H1 (cell line): ENCODE results near the gene NQO2. TPM values are rescaled to one million over a fixed set of nuclear protein-coding genes. Genes with fewer than 3 reads are reported as not detected.

Experiments
- CTCF ChIA-PET: fragments of 300-600 bp; sonication (Branson Sonifier 250); formaldehyde crosslinking; loops from one replicate; lab custom pipeline; 2021; ENCODE audit not compliant: partially characterized antibody; lab: Charles Lee
- POLR2A ChIA-PET: fragments of 300-600 bp; sonication (Branson Sonifier 250); formaldehyde crosslinking; loops from one replicate; lab custom pipeline; 2021; ENCODE audit warnings: inconsistent platforms; ENCODE audit not compliant: partially characterized antibody; lab: Charles Lee
- DNase-seq, 2 experiments: peaks; one replicate each; pipeline versions ENCODE4 v3.0.0 to v3.0.0-alpha.2; 2010 to 2022; ENCODE audit warnings: low spot score in 2 of 2, low read depth in 1 of 2, mixed read lengths in 1 of 2
- FAIRE-seq: peaks from 2 replicates; lab custom pipeline; 2011; peaks lifted over from hg19 to GRCh38; lab: Jason Lieb, UNC
- H2AFZ ChIP-seq: 2 replicates; pipeline ENCODE4 v1.8.1; 2012; ENCODE audit warnings: low read length, inconsistent platforms
- H2AK5ac ChIP-seq: 2 replicates; pipeline ENCODE4 v1.6.1; 2013; ENCODE audit warnings: low read depth, low read length
- H2BK120ac ChIP-seq: replicated peaks from 2 replicates; pipeline ENCODE3; 2013; ENCODE audit warnings: low read depth, low read length, inconsistent platforms
- H2BK12ac ChIP-seq: 2 replicates; pipeline ENCODE4 v1.6.1; 2013; ENCODE audit warnings: low read depth, low read length
- H2BK15ac ChIP-seq: 2 replicates; pipeline ENCODE4 v1.6.1; 2013; ENCODE audit warnings: low read length
- H2BK20ac ChIP-seq: 2 replicates; pipeline ENCODE4 v1.6.1; 2013; ENCODE audit warnings: low read length
- H2BK5ac ChIP-seq: 2 replicates; pipeline ENCODE4 v1.6.1; 2013; ENCODE audit warnings: low read depth, low read length
- H3K14ac ChIP-seq: 2 replicates; pipeline ENCODE4 v1.6.1; 2013; ENCODE audit warnings: inconsistent platforms; ENCODE audit not compliant: insufficient read length
- H3K18ac ChIP-seq: 2 replicates; pipeline ENCODE4 v1.6.1; 2013; ENCODE audit warnings: low read length; ENCODE audit errors: extremely low read depth
- H3K23ac ChIP-seq: 2 replicates; pipeline ENCODE4 v1.6.1; 2013; ENCODE audit warnings: inconsistent platforms; ENCODE audit not compliant: insufficient read length
- H3K23me2 ChIP-seq: 2 replicates; pipeline ENCODE4 v1.6.1; 2013; ENCODE audit warnings: low read depth, low read length
- H3K27ac ChIP-seq: 2 replicates; pipeline ENCODE4 v1.6.1; 2011; ENCODE audit warnings: low read depth, low read length, inconsistent platforms
- H3K27me3 ChIP-seq, 4 experiments: replicated peaks in 1 of 4; 1 replicate in 1 of 4; 2 replicates in 3 of 4; pipeline versions ENCODE4 v1.6.1 to v1.8.1; 2011 to 2013; ENCODE audit warnings: low read length in 3 of 4, mild to moderate bottlenecking in 3 of 4, inconsistent platforms in 2 of 4, mixed read lengths in 2 of 4, moderate library complexity in 1 of 4; ENCODE audit not compliant: control insufficient read depth in 3 of 4, insufficient read depth in 3 of 4; ENCODE audit errors: extremely low read depth in 1 of 4
- H3K36me3 ChIP-seq, 4 experiments: 2 replicates each; pipeline versions ENCODE4 v1.6.1 to v1.8.1; 2011 to 2013; ENCODE audit warnings: mild to moderate bottlenecking in 4 of 4, low read length in 3 of 4, moderate library complexity in 2 of 4, control low read depth in 1 of 4, inconsistent platforms in 1 of 4; ENCODE audit not compliant: insufficient read depth in 4 of 4, control insufficient read depth in 2 of 4
- H3K4ac ChIP-seq: replicated peaks from 2 replicates; pipeline ENCODE3; 2013; ENCODE audit warnings: low read length, low read depth, mixed read lengths, inconsistent platforms; ENCODE audit not compliant: insufficient read length
- H3K4me1 ChIP-seq, 4 experiments: replicated peaks in 1 of 4; 1 replicate in 1 of 4; 2 replicates in 3 of 4; pipeline versions ENCODE4 v1.6.1 to v1.8.1; 2011 to 2013; ENCODE audit warnings: low read length in 3 of 4, inconsistent platforms in 2 of 4, mixed read lengths in 1 of 4; ENCODE audit not compliant: insufficient read depth in 4 of 4, control insufficient read depth in 3 of 4
- H3K4me2 ChIP-seq, 2 experiments: 2 replicates each; pipeline versions ENCODE4 v1.6.1 to v1.8.1; 2011 to 2013; ENCODE audit warnings: low read depth in 2 of 2, low read length in 2 of 2, control low read depth in 1 of 2, inconsistent platforms in 1 of 2, mild to moderate bottlenecking in 1 of 2; ENCODE audit not compliant: insufficient read depth in 1 of 2
- H3K4me3 ChIP-seq, 4 experiments: fragments of 200-600, 300-600 bp in 1 of 4; sonication (generic), shearing (Covaris generic), sonication (Bioruptor Twin) in 1 of 4; 2 replicates each; pipeline versions ENCODE4 v1.5.1 to v1.8.1; 2011 to 2016; ENCODE audit warnings: low read length in 4 of 4, low read depth in 3 of 4, control low read depth in 2 of 4, inconsistent platforms in 2 of 4, mild to moderate bottlenecking in 2 of 4, mixed read lengths in 1 of 4, moderate library complexity in 1 of 4; ENCODE audit not compliant: insufficient read depth in 2 of 4; ENCODE audit errors: extremely low read depth in 1 of 4
- H3K56ac ChIP-seq: replicated peaks from 2 replicates; pipeline ENCODE3; 2013; ENCODE audit warnings: low read depth, mild to moderate bottlenecking, mixed read lengths, low read length, inconsistent platforms; ENCODE audit not compliant: insufficient read length
- H3K79me1 ChIP-seq: 2 replicates; pipeline ENCODE4 v1.6.1; 2013; ENCODE audit warnings: low read depth, low read length, control low read depth
- H3K79me2 ChIP-seq, 2 experiments: 2 replicates each; pipeline versions ENCODE4 v1.6.1 to v1.8.1; 2012 to 2013; ENCODE audit warnings: low read length in 2 of 2, mild to moderate bottlenecking in 2 of 2, inconsistent platforms in 1 of 2; ENCODE audit not compliant: insufficient read depth in 2 of 2, control insufficient read depth in 1 of 2
- H3K9ac ChIP-seq, 4 experiments: replicated peaks in 1 of 4; 1 replicate in 1 of 4; 2 replicates in 3 of 4; pipeline versions ENCODE4 v1.6.1 to v1.8.1; 2011 to 2013; ENCODE audit warnings: low read depth in 3 of 4, low read length in 3 of 4, control low read depth in 2 of 4, mild to moderate bottlenecking in 2 of 4, moderate library complexity in 2 of 4, inconsistent platforms in 1 of 4; ENCODE audit errors: extremely low read depth in 1 of 4
- H3K9me3 ChIP-seq, 2 experiments: 2 replicates each; pipeline versions ENCODE4 v1.6.1 to v1.8.1; 2012 to 2013; ENCODE audit warnings: mild to moderate bottlenecking in 2 of 2, moderate library complexity in 2 of 2, control low read depth in 1 of 2, inconsistent platforms in 1 of 2, low read depth in 1 of 2, low read length in 1 of 2, mixed read lengths in 1 of 2; ENCODE audit not compliant: insufficient read depth in 2 of 2
- H4K20me1 ChIP-seq, 2 experiments: replicated peaks in 1 of 2; 2 replicates each; pipeline versions ENCODE3 to v1.8.1; 2011 to 2013; ENCODE audit warnings: inconsistent platforms in 2 of 2, low read length in 2 of 2, mild to moderate bottlenecking in 1 of 2; ENCODE audit not compliant: insufficient read depth in 2 of 2, control insufficient read depth in 1 of 2
- H4K5ac ChIP-seq: 2 replicates; pipeline ENCODE4 v1.6.1; 2013; ENCODE audit warnings: low read length, low read depth, mixed read lengths, inconsistent platforms; ENCODE audit not compliant: insufficient read length
- H4K8ac ChIP-seq: 2 replicates; pipeline ENCODE4 v1.8.0; 2013; ENCODE audit warnings: mild to moderate bottlenecking, moderate library complexity, low read length, inconsistent platforms; ENCODE audit not compliant: insufficient read depth; ENCODE audit errors: extremely low read depth
- H4K91ac ChIP-seq: replicated peaks from 2 replicates; pipeline ENCODE3; 2013; ENCODE audit warnings: low read length, mixed read lengths, inconsistent platforms; ENCODE audit not compliant: insufficient read length
- WGBS, 2 experiments: shearing (Covaris generic) in 1 of 2; methylation state at CpG; one replicate each; pipeline versions ENCODE4 v1.1.6 to v1.1.7; 2013 to 2015; ENCODE audit warnings: low lambda C conversion rate in 2 of 2, mixed read lengths in 2 of 2, inconsistent platforms in 1 of 2, low coverage in 1 of 2, missing lambda C conversion rate in 1 of 2; ENCODE audit not compliant: insufficient replicate concordance in 2 of 2, insufficient coverage in 1 of 2, insufficient read length in 1 of 2; ENCODE audit errors: extremely low coverage in 1 of 2, missing lambda C conversion rate in 1 of 2; 5-methylcytosine and 5-hydroxymethylcytosine counted together
- polyA plus RNA-seq, 7 experiments: library from polyadenylated mRNA; depleted of rRNA in 3 of 7; stranded (reverse) in 5 of 7; unstranded in 2 of 7; fragments of >200 nt in 5 of 7; fragments of 200-250 nt in 2 of 7; gene quantifications; 1 replicate in 5 of 7; 2 replicates in 1 of 7; 4 replicates in 1 of 7; pipeline versions ENCODE4 v1.2.1 to v1.2.3, GENCODE V29; 2011 to 2013; ENCODE audit warnings: missing spikeins in 2 of 7, mixed read lengths in 2 of 7
- total RNA-seq: library from RNA; stranded (reverse); fragmentation: NEBNext Ultra II Directional; extraction: Animal tissue kit (Norgen Biotek cat#: 25700); gene quantifications from 2 replicates; pipeline ENCODE4 v1.2.1, GENCODE V29; 2021

The NQO2 gene
- total and polyA plus RNA-seq, 2 of the 8 experiments (the other 6 are each of a cell fraction or from before 2014, with no cell fraction given), result 135 to 168 TPM

GRCh38 chr6:2960935-2961334, 38.8 kb upstream of the NQO2 start:
- ChIA-PET POLR2A (interaction anchor here (0.8 to 2.0 kb wide), 2 partner anchors 11 to 28 kb away, joined by 4 to 10 read pairs; no protein-coding TSS in a partner anchor), CTCF (interaction anchor here (1.0 to 2.0 kb wide), 4 partner anchors 9 to 114 kb away, joined by 4 to 10 read pairs (median 8); no protein-coding TSS in a partner anchor)
- Histone ChIP-seq H3K18ac (no peak overlapping the region), H3K79me1 (peaks cover 2% of the 10 kb centered on the region; the same call in 1 of the 2 replicates), H3K27ac (no peak overlapping the region), H2AK5ac (no peak overlapping the region), H3K4ac (no peak overlapping the region), H2BK20ac (no peak overlapping the region), H3K4me3 (no peak overlapping the region), H3K9me3 (no peaks in the 10 kb centered on the region), H3K79me2 (no peaks in the 10 kb centered on the region), H3K4me2 (no peak overlapping the region; a peak in 1 of 4 replicates), H2BK120ac (no peak overlapping the region), H2BK12ac (no peak overlapping the region), H3K56ac (no peak overlapping the region), H3K36me3 (no peaks in the 10 kb centered on the region), H2AFZ (no peak overlapping the region), H2BK15ac (no peak overlapping the region), H3K27me3 (no peaks in the 10 kb centered on the region), H4K5ac (no peak overlapping the region), H3K23ac (no peak overlapping the region), H2BK5ac (no peak overlapping the region; the same call in 1 of the 2 replicates), H4K20me1 (no peaks in the 10 kb centered on the region), H3K23me2 (no peaks in the 10 kb centered on the region), H4K8ac (no peak overlapping the region; the same call in 1 of the 2 replicates), H4K91ac (no peak overlapping the region), H3K9ac (no peak overlapping the region), H3K4me1 (peaks cover 16 to 23% (median 18%) of the 10 kb centered on the region in 4 experiments), H3K14ac (no peak overlapping the region)
- FAIRE-seq, result no peak
- WGBS, 2 experiments, result 92% methylated on average over 4 of the region's 4 CpGs; no CpG with 5 or more reads in 1 of the 2 experiments
- no peak for DNase-seq
